Body of pancreas (tissue), 4 donors: Measurements from ENCODE around the gene FLRT2. TPM values are rescaled to one million over a fixed set of nuclear protein-coding genes. Genes with fewer than 3 reads are reported as not detected.

Source experiments
- ATAC-seq: fragments of 150-250 bp; one replicate; pipeline ENCODE4 v1.9.1; 2016
- DNase-seq, 4 donors: peaks; one replicate each; pipeline ENCODE4 v3.0.0-alpha.2; 2019
- H3K27ac ChIP-seq, 4 donors: fragments of 200-600 bp; sonication (generic); 1 replicate in 3 of 4; 2 replicates in 1 of 4; pipeline versions ENCODE4 v1.5.1 to v1.6.1; 2016 to 2019; ENCODE audit warnings: mild to moderate bottlenecking in 1 of 4, mixed read lengths in 1 of 4, moderate library complexity in 1 of 4
- H3K27me3 ChIP-seq, 2 donors: fragments of 200-600 bp; sonication (generic); one replicate each; pipeline ENCODE4 v1.6.0; 2016; ENCODE audit warnings: mild to moderate bottlenecking in 1 of 2
- H3K36me3 ChIP-seq, 2 donors: fragments of 200-600 bp; sonication (generic); replicated peaks in 1 of 2; 2 replicates each; pipeline ENCODE4 v1.5.1; 2016; ENCODE audit warnings: low read depth in 2 of 2; ENCODE audit not compliant: insufficient read depth in 1 of 2
- H3K4me1 ChIP-seq: fragments of 200-600 bp; sonication (generic); one replicate; pipeline ENCODE4 v1.6.0; 2016
- H3K4me3 ChIP-seq, 2 donors: fragments of 200-600 bp; sonication (generic); 1 replicate in 1 of 2; 2 replicates in 1 of 2; pipeline ENCODE4 v1.5.1; 2016 to 2019
- H3K9me3 ChIP-seq, 3 donors: fragments of 200-600 bp; sonication (generic); 1 replicate in 2 of 3; 2 replicates in 1 of 3; pipeline ENCODE4 v1.5.1; 2016
- CTCF ChIP-seq, 7 experiments: fragments of 450-650 bp in 4 of 7; fragments of 200-600 bp in 3 of 7; sonication (generic) in 3 of 7; IDR thresholded peaks; one replicate each; pipeline ENCODE4 v1.5.1; 2016 to 2019; ENCODE audit warnings: antibody characterized with exemption in 7 of 7
- POLR2A ChIP-seq, 3 donors: fragments of 450-650 bp; IDR thresholded peaks; one replicate each; pipeline ENCODE4 v1.6.1; 2016; ENCODE audit warnings: antibody characterized with exemption in 3 of 3, mild to moderate bottlenecking in 2 of 3
- WGBS, 2 donors: methylation state at CpG; one replicate each; pipeline ENCODE4 v1.1.5; 2017; 5-methylcytosine and 5-hydroxymethylcytosine counted together
- intact Hi-C: fragments of 100-400 bp; cut with DNase I; formaldehyde crosslinking; loops from one replicate; pipeline ENCODE4 v1.15.1; 2023
- total RNA-seq, 2 donors: library from RNA; depleted of rRNA; stranded (reverse); fragments of >200 nt; gene quantifications; one replicate each; pipeline ENCODE4 v1.1.0, GENCODE V29; 2016

The FLRT2 gene
- total RNA-seq, 2 donors from 2014 or later: 37.6 to 114 TPM

- DNase-seq (no peak), ATAC-seq (no peak)
- Histone ChIP-seq H3K4me1 (peaks cover 49% of the 10 kb centered on the region), H3K27ac (no peak overlapping the region), H3K36me3 (no peaks in the 10 kb centered on the region), H3K27me3 (no peaks in the 10 kb centered on the region), H3K4me3 (no peak overlapping the region), H3K9me3 (no peaks in the 10 kb centered on the region)
- TF ChIP-seq POLR2A (IDR thresholded peaks at IDR 0.05): no peak
- no peak for TF ChIP-seq CTCF (IDR thresholded peaks at IDR 0.05)
- WGBS, 2 donors: 76 to 85% methylated on average over 2 of the region's 2 CpGs
- intact Hi-C loops: no loop called here
These were observed 6.3 kb upstream of the FLRT2 start for GRCh38 chr14:85523624-85524023.

GRCh38 chr14:85527006-85527405 lies 2.9 kb upstream of the FLRT2 start:
- Histone ChIP-seq H3K36me3 (no peaks in the 10 kb centered on the region), H3K4me1 (peaks cover 45% of the 10 kb centered on the region), H3K27ac (peak overlapping the region in 3 of 4 donors; percentile 75 to 91 (median 90)), H3K4me3 (no peak overlapping the region), H3K9me3 (no peaks in the 10 kb centered on the region), H3K27me3 (no peaks in the 10 kb centered on the region)
- DNase-seq (no peak), ATAC-seq (no peak)
- WGBS, 2 donors: 82 to 84% methylated on average over 1 of the region's 1 CpG
- intact Hi-C loops: no loop called here
- TF ChIP-seq CTCF (IDR thresholded peaks at IDR 0.05): no peak
- no peak for TF ChIP-seq POLR2A (IDR thresholded peaks at IDR 0.05)

DNA sequence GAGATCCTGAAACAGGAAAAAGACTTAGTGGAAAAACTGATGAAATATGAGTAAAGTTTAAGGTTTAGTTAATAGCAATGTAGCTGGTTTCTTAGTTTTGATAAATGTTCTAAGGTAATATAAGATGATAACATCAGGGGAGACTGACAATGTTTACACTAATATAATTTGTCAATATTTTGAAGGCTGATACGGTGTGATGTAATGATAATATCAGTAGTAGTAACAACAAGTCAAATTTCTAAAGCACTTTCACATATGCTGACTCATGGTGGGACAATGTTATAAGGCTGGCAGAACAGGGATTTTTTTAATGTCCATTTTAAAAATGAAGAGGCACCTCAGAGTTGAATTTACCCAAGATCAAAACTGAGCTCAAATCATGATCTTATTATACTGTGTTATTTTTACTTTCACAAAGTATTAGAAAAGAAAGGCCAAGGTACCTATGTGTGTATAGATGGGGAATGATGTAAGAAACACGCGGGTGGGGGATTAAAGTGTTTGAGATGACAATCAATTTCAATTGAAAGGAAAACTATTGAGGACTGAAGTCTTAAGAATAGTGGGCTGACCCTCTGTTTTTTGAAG lies 2.4 kb upstream of the FLRT2 start:
- H3K4me3 ChIP-seq: no peak overlapping the region
- 29 to 38% methylated on average over 3 of the region's 3 CpGs for WGBS, 2 donors
- intact Hi-C loops: no loop called here
- TF ChIP-seq POLR2A (IDR thresholded peaks at IDR 0.05) (no peak), CTCF (IDR thresholded peaks at IDR 0.05) (no peak)
- ATAC-seq (no peak), DNase-seq (no peak)
- H3K27ac ChIP-seq: peak overlapping the region in 3 of 4 donors; percentile 75 to 91 (median 90)
- H3K36me3 ChIP-seq: no peaks in the 10 kb centered on the region
- no peaks in the 10 kb centered on the region for H3K9me3 ChIP-seq
- no peaks in the 10 kb centered on the region for H3K27me3 ChIP-seq
- H3K4me1 ChIP-seq: peaks cover 45% of the 10 kb centered on the region

DNA sequence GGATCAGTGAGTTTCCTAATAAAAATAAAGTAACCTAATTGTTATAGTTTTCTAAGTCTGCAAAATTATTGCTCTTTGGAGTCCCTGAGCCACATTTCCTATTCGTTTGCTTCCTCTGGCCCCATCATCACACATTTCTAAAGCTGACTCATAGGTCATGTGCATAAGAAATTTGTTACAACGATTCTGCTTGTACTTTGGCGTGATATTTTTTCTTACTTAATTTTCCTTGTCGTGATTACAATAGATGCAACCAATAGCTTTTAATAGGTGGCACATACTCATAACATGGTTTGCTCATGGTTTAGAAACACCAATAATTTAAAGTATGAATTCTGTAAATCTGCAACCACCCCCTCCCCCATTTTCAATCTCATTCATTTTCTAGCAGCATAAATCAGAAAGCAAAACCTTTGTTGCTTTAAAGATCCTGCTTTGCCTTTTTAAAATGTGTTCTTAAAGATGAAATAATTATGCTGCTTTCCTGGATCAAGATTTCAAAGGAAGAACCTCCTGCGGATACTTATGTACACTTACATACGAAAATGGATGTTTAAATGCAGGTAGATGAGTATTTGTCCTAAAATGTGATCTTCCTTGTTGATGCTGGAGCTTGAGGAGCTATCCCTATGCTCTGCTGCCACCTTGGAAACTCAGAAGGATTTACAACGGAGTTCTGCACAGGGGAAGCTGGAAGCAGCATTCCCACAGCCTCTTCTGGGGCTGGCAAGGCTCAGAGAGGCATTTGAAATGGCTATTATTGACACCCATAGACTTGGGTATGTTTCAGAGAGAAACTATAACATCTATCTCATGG lies 1.7 kb upstream of the FLRT2 start:
- 15 to 20% methylated on average over 7 of the region's 7 CpGs for WGBS, 2 donors
- peak; percentile 29 for ATAC-seq
- Histone ChIP-seq H3K36me3 (no peaks in the 10 kb centered on the region), H3K9me3 (no peaks in the 10 kb centered on the region), H3K4me1 (peaks cover 42% of the 10 kb centered on the region), H3K27me3 (no peaks in the 10 kb centered on the region), H3K4me3 (peak overlapping the region; percentile 55 to 73), H3K27ac (peak overlapping the region in 3 of 4 donors; percentile 75 to 91 (median 90))
- no peak for TF ChIP-seq POLR2A (IDR thresholded peaks at IDR 0.05)
- TF ChIP-seq CTCF (IDR thresholded peaks at IDR 0.05): peak in 6 of 7 experiments; percentile 20 to 69 (median 62)
- peak; percentile 57 to 73 (median 63) for DNase-seq
- intact Hi-C loops: no loop called here
